Measurements from ENCODE around the gene PREX1. TPM values are rescaled to one million over a fixed set of nuclear protein-coding genes. Genes with fewer than 3 reads are reported as not detected.

The PREX1 gene
- 1 to 10 TPM; 7.3 to 8.3 TPM for total RNA-seq

GRCh38 chr20:48827855-48828733, at the start of gene PREX1:
TSS of gene PREX1 (minus strand) at chr20:48827999. CDS start at chr20:48827860, 139 bp downstream.

Other genes starting within 250 kb of the PREX1 start
- gene ARFGEF2, start 93.7 kb upstream of the PREX1 start, total RNA-seq = 10 to 100 TPM; 44.4 to 47.3 TPM
- gene CSE1L, start 218.3 kb upstream of the PREX1 start, total RNA-seq = 100 to 1,000 TPM in 1 of 2 donors, 10 to 100 TPM in 1; 89.5 to 155 TPM

Measured in melanocyte of skin (primary cell).